Natural killer cell (primary cell): ENCODE data around the gene CDC14A. TPM values are rescaled to one million over a fixed set of nuclear protein-coding genes. Genes with fewer than 3 reads are reported as not detected.

Source experiments
- ATAC-seq, 3 donors: fragments of 150-1000 bp in 2 of 3; fragments of 200-7000 bp in 1 of 3; cut with Tn5 transposase; 1 replicate in 1 of 3; 2 replicates in 2 of 3; pipeline ENCODE4 v1.10.0; 2021; ENCODE audit warnings: mild to moderate bottlenecking in 2 of 3, moderate library complexity in 2 of 3
- DNase-seq, 2 donors: peaks; one replicate each; pipeline versions ENCODE4 v3.0.0 to v3.0.0-alpha.2; 2013 to 2021; ENCODE audit warnings: mixed read lengths in 1 of 2
- H3K27ac ChIP-seq: one replicate; pipeline ENCODE4 v1.5.1; 2013; ENCODE audit warnings: mild to moderate bottlenecking, low read length
- H3K27me3 ChIP-seq: one replicate; pipeline ENCODE4 v1.6.1; 2013; ENCODE audit warnings: low read length; ENCODE audit not compliant: control insufficient read depth, insufficient read depth
- H3K36me3 ChIP-seq: one replicate; pipeline ENCODE4 v1.6.1; 2013; ENCODE audit warnings: low read length; ENCODE audit not compliant: control insufficient read depth, insufficient read depth
- H3K4me1 ChIP-seq: one replicate; pipeline ENCODE4 v1.6.1; 2013; ENCODE audit warnings: low read length; ENCODE audit not compliant: control insufficient read depth, insufficient read depth
- H3K4me3 ChIP-seq: one replicate; pipeline ENCODE4 v1.5.1; 2013; ENCODE audit warnings: low read length
- H3K9me3 ChIP-seq: one replicate; pipeline ENCODE4 v1.6.1; 2013; ENCODE audit warnings: low read length; ENCODE audit not compliant: control insufficient read depth, insufficient read depth
- H3K27ac Mint-ChIP-seq, 2 donors: one replicate each; pipeline ENCODE4 v1.8.0; 2022; ENCODE audit warnings: mild to moderate bottlenecking in 2 of 2, mixed read lengths in 2 of 2, moderate library complexity in 1 of 2
- H3K27me3 Mint-ChIP-seq, 2 donors: one replicate each; pipeline ENCODE4 v1.8.0; 2022; ENCODE audit warnings: low read depth in 2 of 2, mixed read lengths in 2 of 2
- H3K36me3 Mint-ChIP-seq: one replicate; pipeline ENCODE4 v1.8.0; 2022; ENCODE audit warnings: mixed read lengths
- H3K4me1 Mint-ChIP-seq, 2 donors: one replicate each; pipeline ENCODE4 v1.8.0; 2022; ENCODE audit warnings: mixed read lengths in 2 of 2
- H3K4me3 Mint-ChIP-seq: one replicate; pipeline ENCODE4 v1.8.0; 2022; ENCODE audit warnings: mild to moderate bottlenecking, moderate library complexity, mixed read lengths
- H3K9me3 Mint-ChIP-seq, 2 donors: one replicate each; pipeline ENCODE4 v1.8.0; 2022; ENCODE audit warnings: mixed read lengths in 2 of 2
- CTCF ChIP-seq: fragments of 200-600 bp; IDR thresholded peaks from one replicate; pipeline ENCODE4 v1.8.0; 2022; ENCODE audit warnings: antibody characterized with exemption
- whole genome bisulfite sequencing: methylation state at CpG from one replicate; pipeline ENCODE4 v1.1.7; 2013; ENCODE audit warnings: missing lambda C conversion rate; ENCODE audit not compliant: insufficient coverage; 5-methylcytosine and 5-hydroxymethylcytosine counted together
- intact Hi-C: fragments of 100-400 bp; cut with micrococcal nuclease; formaldehyde crosslinking; loops from one replicate; pipeline ENCODE4 v1.14.2; 2022
- total RNA-seq, 4 donors: library from RNA; stranded (reverse); fragments of 120-200 nt in 1 of 4; gene quantifications; one replicate each; pipeline versions ENCODE4 v1.2.3 to v1.2.4, GENCODE V29; 2013 to 2022

Gene CDC14A
- total RNA-seq, 3 donors from 2014 or later (not counting 1 experiment from before 2014, with no cell fraction given): 59.6 to 63.8 (median 60.1) TPM

- H3K9me3 Mint-ChIP-seq: no peaks in the 10 kb centered on the region
- H3K36me3 Mint-ChIP-seq: no peaks in the 10 kb centered on the region
- DNase-seq: peak in 1 of 2 donors; percentile 63
- no peak for TF ChIP-seq CTCF
- Histone ChIP-seq H3K36me3 (peaks cover 6% of the 10 kb centered on the region), H3K27ac (peak overlapping the region; percentile 59), H3K4me3 (no peak overlapping the region), H3K4me1 (peaks cover 9% of the 10 kb centered on the region), H3K9me3 (no peaks in the 10 kb centered on the region), H3K27me3 (no peaks in the 10 kb centered on the region)
- H3K4me1 Mint-ChIP-seq: peaks cover 51 to 55% of the 10 kb centered on the region in 2 donors
- H3K27ac Mint-ChIP-seq: peak overlapping the region; percentile 89 to 92
- intact Hi-C loops: loop anchor here (2.0 kb wide), 1 partner anchor 18 kb away; no protein-coding TSS in a partner anchor
- no peaks in the 10 kb centered on the region for H3K27me3 Mint-ChIP-seq
- WGBS: 73% methylated on average over 1 of the region's 5 CpGs
- peak; percentile 81 to 89 (median 88) for ATAC-seq
- peak overlapping the region; percentile 22 for H3K4me3 Mint-ChIP-seq
Observed at GRCh38 chr1:100414693-100415497, 62.6 kb downstream of the CDC14A start.

GRCh38 chr1:100415498-100415778 lies 63.1 kb downstream of the CDC14A start:
- ATAC-seq: no peak

GRCh38 chr1:100419072-100419471 lies 66.8 kb downstream of the CDC14A start:
- intact Hi-C loops: no loop called here

More at GRCh38 chr1:100415498-100415778, 63.1 kb downstream of the CDC14A start:
- intact Hi-C loops: loop anchor here (2.0 kb wide), 1 partner anchor 19 kb away; no protein-coding TSS in a partner anchor
- Histone ChIP-seq H3K9me3 (no peaks in the 10 kb centered on the region), H3K36me3 (peaks cover 6% of the 10 kb centered on the region), H3K27ac (peak overlapping the region; percentile 59), H3K4me1 (peaks cover 9% of the 10 kb centered on the region), H3K4me3 (no peak overlapping the region), H3K27me3 (no peaks in the 10 kb centered on the region)
- no peak for TF ChIP-seq CTCF
- Mint-ChIP-seq H3K4me3 (no peak overlapping the region), H3K9me3 (no peaks in the 10 kb centered on the region), H3K4me1 (peaks cover 51 to 55% of the 10 kb centered on the region in 2 donors), H3K36me3 (no peaks in the 10 kb centered on the region), H3K27ac (peak overlapping the region; percentile 89 to 92), H3K27me3 (no peaks in the 10 kb centered on the region)
- DNase-seq: no peak

More at GRCh38 chr1:100419072-100419471, 66.8 kb downstream of the CDC14A start:
- ATAC-seq: no peak
- TF ChIP-seq CTCF: no peak
- Mint-ChIP-seq H3K9me3 (no peaks in the 10 kb centered on the region), H3K27ac (peak overlapping the region in 1 of 2 donors; percentile 22), H3K36me3 (no peaks in the 10 kb centered on the region), H3K4me1 (peaks cover 47 to 48% of the 10 kb centered on the region in 2 donors), H3K4me3 (no peak overlapping the region), H3K27me3 (no peaks in the 10 kb centered on the region)
- no peak overlapping the region for H3K27ac ChIP-seq
- no peaks in the 10 kb centered on the region for H3K9me3 ChIP-seq
- H3K27me3 ChIP-seq: no peaks in the 10 kb centered on the region
- no peak for DNase-seq
- WGBS: 92% methylated on average over 2 of the region's 2 CpGs
- H3K36me3 ChIP-seq: peaks cover 6% of the 10 kb centered on the region
- peaks cover 5% of the 10 kb centered on the region for H3K4me1 ChIP-seq
- H3K4me3 ChIP-seq: no peak overlapping the region
